A673 (cell line): ENCODE data around the gene NRXN3. TPM values are rescaled to one million over a fixed set of nuclear protein-coding genes. Genes with fewer than 3 reads are reported as not detected.

Experiments
- BruUV-seq: library from RNA; stranded (reverse); fragments of 400-500 nt; replicated peaks from 2 replicates; lab custom pipeline; 2021; lab: Mats Ljungman, UMichigan
- CTCF ChIA-PET: fragments of 300-600 bp; sonication (Branson Sonifier 250); formaldehyde crosslinking; loops from one replicate; lab custom pipeline; 2022; ENCODE audit warnings: antibody characterized with exemption; lab: Charles Lee
- POLR2A ChIA-PET: fragments of 300-600 bp; sonication (Branson Sonifier 250); formaldehyde crosslinking; loops from one replicate; lab custom pipeline; 2022; ENCODE audit warnings: antibody characterized with exemption; ENCODE audit not compliant: low non-redundant PET; lab: Charles Lee
- DNase-seq: peaks from one replicate; pipeline ENCODE4 v3.0.0-alpha.2; 2015; ENCODE audit warnings: low spot score
- H3K27ac ChIP-seq: fragments of 200-600 bp; sonication (generic); 2 replicates; pipeline ENCODE4 v1.5.1; 2016; ENCODE audit warnings: mixed run types, low read depth, mild to moderate bottlenecking, mixed read lengths, antibody characterized with exemption, low read length; ENCODE audit not compliant: poor library complexity, severe bottlenecking
- H3K27me3 ChIP-seq: fragments of 200-600 bp; sonication (generic); replicated peaks from 2 replicates; pipeline ENCODE4 v1.6.1; 2017; ENCODE audit warnings: mixed run types, low read depth, mild to moderate bottlenecking, mixed read lengths, antibody characterized with exemption, low read length; ENCODE audit not compliant: insufficient read depth, poor library complexity
- H3K36me3 ChIP-seq: fragments of 200-600 bp; sonication (generic); 2 replicates; pipeline ENCODE4 v1.6.1; 2016; ENCODE audit warnings: mixed run types, mild to moderate bottlenecking, mixed read lengths, antibody characterized with exemption, low read length; ENCODE audit not compliant: insufficient read depth, poor library complexity, severe bottlenecking
- H3K4me1 ChIP-seq: fragments of 200-600 bp; sonication (generic); 2 replicates; pipeline ENCODE4 v1.6.1; 2017; ENCODE audit warnings: mixed run types, mild to moderate bottlenecking, mixed read lengths, antibody characterized with exemption, low read length; ENCODE audit not compliant: insufficient read depth, poor library complexity, severe bottlenecking
- H3K4me3 ChIP-seq: fragments of 200-600 bp; sonication (generic); 2 replicates; pipeline ENCODE4 v1.5.1; 2016; ENCODE audit warnings: low read depth, mixed run types, mild to moderate bottlenecking, mixed read lengths, low read length; ENCODE audit not compliant: poor library complexity, severe bottlenecking
- H3K9me3 ChIP-seq: fragments of 200-600 bp; sonication (generic); 2 replicates; pipeline ENCODE4 v1.6.1; 2016; ENCODE audit warnings: mixed run types, low read depth, mild to moderate bottlenecking, mixed read lengths, antibody characterized with exemption, low read length; ENCODE audit not compliant: poor library complexity, severe bottlenecking
- EZH2 ChIP-seq: fragments of 200-600 bp; sonication (generic); IDR thresholded peaks from 2 replicates; pipeline ENCODE4 v1.6.1; 2017; ENCODE audit warnings: borderline replicate concordance, low read depth, mild to moderate bottlenecking, mixed read lengths, antibody characterized with exemption, low read length; ENCODE audit not compliant: poor library complexity, severe bottlenecking
- intact Hi-C: fragments of 100-400 bp; cut with micrococcal nuclease; formaldehyde crosslinking; loops from one replicate; pipeline ENCODE4 v1.10.0; 2022; ENCODE audit not compliant: unreplicated experiment
- total RNA-seq: library from RNA; stranded (reverse); gene quantifications from 2 replicates; pipeline ENCODE4 v1.2.3, GENCODE V29; 2021
- TF ChIP-seq, protein P1 (sequence below): fragments of 300-800, 200-600 bp; sonication (generic); conservative IDR thresholded peaks from 2 replicates; pipeline ENCODE4 v1.5.1; 2017; ENCODE audit warnings: low read depth, mild to moderate bottlenecking, antibody characterized with exemption, low read length, moderate library complexity, mixed read lengths

Gene NRXN3
- total RNA-seq, 1 experiment from 2014 or later, result 0.21 TPM

DNA sequence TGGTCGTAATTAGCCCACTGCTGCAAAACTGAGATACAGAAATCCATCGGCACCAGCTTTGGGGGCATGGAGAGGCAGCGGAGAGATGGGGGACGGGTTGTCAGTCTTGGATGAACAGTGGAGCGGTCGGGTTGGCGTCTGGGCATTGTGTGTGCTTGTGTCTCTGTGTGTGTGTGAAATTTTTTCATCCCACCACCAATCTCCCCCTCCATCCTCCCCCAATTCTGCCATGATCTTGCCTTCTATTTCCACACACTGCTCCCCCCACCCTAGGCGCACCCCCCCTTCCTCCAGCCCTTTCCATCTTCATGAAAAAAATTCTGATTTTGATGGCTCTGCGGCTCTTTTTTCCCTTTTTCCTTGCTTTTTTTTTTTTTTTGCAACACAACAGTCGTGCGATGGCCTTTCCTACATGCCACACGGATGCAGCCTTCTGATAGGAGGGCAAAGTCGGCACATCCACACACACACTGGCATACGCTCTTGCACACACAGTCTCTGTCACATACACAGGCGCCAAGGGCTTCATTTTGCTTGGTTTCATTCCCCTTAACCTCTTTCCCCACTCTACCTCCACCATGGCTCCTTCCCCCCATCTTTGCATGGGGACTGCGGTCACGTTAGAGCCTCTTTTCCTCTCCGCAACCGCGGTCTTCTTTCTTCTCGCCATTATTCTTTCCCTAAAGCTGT lies 3.3 kb downstream of the NRXN3 start:
- no peaks in the 10 kb centered on the region for H3K9me3 ChIP-seq
- H3K36me3 ChIP-seq, result no peaks in the 10 kb centered on the region
- peaks cover 49% of the 10 kb centered on the region for H3K27me3 ChIP-seq
- ChIA-PET CTCF (no interaction called here), POLR2A (no interaction called here)
- no peak overlapping the region for H3K4me3 ChIP-seq
- BruUV-seq, result no TSS peak
- intact Hi-C loops, result no loop called here
- H3K4me1 ChIP-seq, result no peaks in the 10 kb centered on the region
- no peak for DNase-seq
- no peak overlapping the region for H3K27ac ChIP-seq
- TF ChIP-seq, protein P1, sequence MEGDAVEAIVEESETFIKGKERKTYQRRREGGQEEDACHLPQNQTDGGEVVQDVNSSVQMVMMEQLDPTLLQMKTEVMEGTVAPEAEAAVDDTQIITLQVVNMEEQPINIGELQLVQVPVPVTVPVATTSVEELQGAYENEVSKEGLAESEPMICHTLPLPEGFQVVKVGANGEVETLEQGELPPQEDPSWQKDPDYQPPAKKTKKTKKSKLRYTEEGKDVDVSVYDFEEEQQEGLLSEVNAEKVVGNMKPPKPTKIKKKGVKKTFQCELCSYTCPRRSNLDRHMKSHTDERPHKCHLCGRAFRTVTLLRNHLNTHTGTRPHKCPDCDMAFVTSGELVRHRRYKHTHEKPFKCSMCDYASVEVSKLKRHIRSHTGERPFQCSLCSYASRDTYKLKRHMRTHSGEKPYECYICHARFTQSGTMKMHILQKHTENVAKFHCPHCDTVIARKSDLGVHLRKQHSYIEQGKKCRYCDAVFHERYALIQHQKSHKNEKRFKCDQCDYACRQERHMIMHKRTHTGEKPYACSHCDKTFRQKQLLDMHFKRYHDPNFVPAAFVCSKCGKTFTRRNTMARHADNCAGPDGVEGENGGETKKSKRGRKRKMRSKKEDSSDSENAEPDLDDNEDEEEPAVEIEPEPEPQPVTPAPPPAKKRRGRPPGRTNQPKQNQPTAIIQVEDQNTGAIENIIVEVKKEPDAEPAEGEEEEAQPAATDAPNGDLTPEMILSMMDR, result no peak
- no peak for TF ChIP-seq EZH2

DNA sequence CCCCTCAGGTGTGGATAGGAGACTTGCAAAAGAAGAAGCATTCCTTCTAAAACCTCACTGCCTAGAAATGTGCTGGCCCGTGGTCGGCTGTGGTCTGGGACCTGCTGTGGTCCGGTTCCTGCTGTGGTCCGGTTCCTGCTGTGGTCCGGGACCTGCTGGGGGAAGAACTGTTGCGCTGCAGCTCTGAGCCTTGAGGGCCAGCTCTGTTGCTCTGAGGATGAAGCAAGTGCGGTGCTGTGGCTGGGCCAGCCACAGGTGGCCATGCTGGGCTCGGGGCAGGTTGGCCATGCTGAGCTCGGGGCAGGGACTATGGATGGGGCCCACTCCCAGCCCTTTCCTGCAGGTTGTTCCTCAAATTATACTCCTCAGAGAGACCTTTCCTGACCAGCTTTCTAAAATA lies 5.2 kb downstream of the NRXN3 start:
- TF ChIP-seq EZH2, result no peak
- TF ChIP-seq, protein P1, result no peak
- ChIA-PET CTCF (no interaction called here), POLR2A (no interaction called here)
- H3K9me3 ChIP-seq, result no peaks in the 10 kb centered on the region
- no peak overlapping the region for H3K27ac ChIP-seq
- peaks cover 36% of the 10 kb centered on the region for H3K27me3 ChIP-seq
- no TSS peak for BruUV-seq
- no peaks in the 10 kb centered on the region for H3K4me1 ChIP-seq
- no peaks in the 10 kb centered on the region for H3K36me3 ChIP-seq
- H3K4me3 ChIP-seq, result no peak overlapping the region
- no peak for DNase-seq
- intact Hi-C loops, result no loop called here

DNA sequence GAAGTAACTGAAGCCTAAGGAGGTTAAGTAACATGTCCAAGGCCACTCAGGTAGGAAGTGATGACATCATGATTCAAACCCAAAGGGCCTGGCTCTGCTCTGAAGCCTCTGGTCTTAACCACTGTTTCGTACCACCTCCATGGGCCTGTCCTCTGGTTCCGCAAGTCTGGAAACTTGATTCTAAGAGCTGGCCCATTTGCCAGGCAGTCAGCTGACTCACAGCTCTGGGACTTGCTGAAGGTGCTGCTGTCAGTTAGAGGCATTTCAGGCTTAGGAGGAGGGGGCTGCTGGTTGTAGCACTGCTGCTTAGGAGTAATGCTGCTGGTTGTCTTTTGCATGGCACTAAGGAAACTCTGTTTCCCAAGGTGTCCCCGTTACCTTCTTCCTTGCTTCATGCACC lies 7.9 kb downstream of the NRXN3 start:
- no peak for DNase-seq
- CTCF ChIA-PET, result no interaction called here
- no peaks in the 10 kb centered on the region for H3K36me3 ChIP-seq
- no peaks in the 10 kb centered on the region for H3K9me3 ChIP-seq
- no peaks in the 10 kb centered on the region for H3K4me1 ChIP-seq
- TF ChIP-seq EZH2, result no peak
- TF ChIP-seq, protein P1, result no peak
- intact Hi-C loops, result no loop called here
- H3K4me3 ChIP-seq, result no peak overlapping the region
- H3K27me3 ChIP-seq, result peaks cover 31% of the 10 kb centered on the region
- H3K27ac ChIP-seq, result no peak overlapping the region
- BruUV-seq, result no TSS peak
- POLR2A ChIA-PET, result no interaction called here
